Ishikawa (cell line): ENCODE results near the gene PTRH1.

Source experiments
- CEBPB ChIP-seq: IDR thresholded peaks from 2 replicates; pipeline ENCODE4 v1.6.1; 2012
- CREB1 ChIP-seq: IDR thresholded peaks from 2 replicates; pipeline ENCODE4 v1.6.1; 2012; ENCODE audit warnings: low read depth
- EP300 ChIP-seq: IDR thresholded peaks from 2 replicates; pipeline ENCODE4 v1.6.1; 2012; ENCODE audit warnings: borderline replicate concordance
- FOXM1 ChIP-seq: IDR thresholded peaks from 2 replicates; pipeline ENCODE4 v1.6.1; 2012; ENCODE audit warnings: low read depth, borderline replicate concordance
- RAD21 ChIP-seq: IDR thresholded peaks from 2 replicates; pipeline ENCODE4 v1.6.1; 2012; ENCODE audit warnings: low read depth
- TCF12 ChIP-seq: IDR thresholded peaks from 2 replicates; pipeline ENCODE4 v1.6.1; 2012; ENCODE audit warnings: low read depth
- TF ChIP-seq, protein P1 (sequence below): IDR thresholded peaks from 2 replicates; pipeline ENCODE4 v1.6.1; 2012
- TF ChIP-seq, protein P2 (sequence below): IDR thresholded peaks from 2 replicates; pipeline ENCODE4 v1.6.1; 2012; ENCODE audit warnings: low read depth, mild to moderate bottlenecking

DNA sequence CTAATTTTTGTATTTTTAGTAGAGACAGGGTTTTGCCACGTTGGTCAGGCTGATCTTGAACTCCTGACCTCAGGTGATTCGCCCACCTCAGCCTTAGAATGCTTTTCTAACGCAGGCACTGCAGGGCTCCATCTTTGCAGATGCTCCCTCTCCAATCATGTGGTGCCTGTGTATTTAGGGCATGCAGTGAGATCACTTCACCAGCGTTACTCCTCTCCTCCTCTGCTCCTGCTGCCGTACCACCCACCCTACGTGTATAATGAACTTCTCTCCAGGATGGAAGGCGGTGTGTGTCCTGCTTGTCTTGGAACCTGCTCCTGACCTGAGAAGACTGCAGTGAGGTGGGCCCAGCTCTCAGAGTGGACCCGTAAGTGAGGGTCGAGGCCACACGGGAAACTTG is 22.3 kb downstream of the PTRH1 start:
- TF ChIP-seq RAD21 (no peak), CREB1 (no peak), EP300 (no peak), TCF12 (no peak), CEBPB (no peak), FOXM1 (no peak)
- TF ChIP-seq, protein P1, sequence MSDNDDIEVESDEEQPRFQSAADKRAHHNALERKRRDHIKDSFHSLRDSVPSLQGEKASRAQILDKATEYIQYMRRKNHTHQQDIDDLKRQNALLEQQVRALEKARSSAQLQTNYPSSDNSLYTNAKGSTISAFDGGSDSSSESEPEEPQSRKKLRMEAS, result no peak
- TF ChIP-seq, protein P2, sequence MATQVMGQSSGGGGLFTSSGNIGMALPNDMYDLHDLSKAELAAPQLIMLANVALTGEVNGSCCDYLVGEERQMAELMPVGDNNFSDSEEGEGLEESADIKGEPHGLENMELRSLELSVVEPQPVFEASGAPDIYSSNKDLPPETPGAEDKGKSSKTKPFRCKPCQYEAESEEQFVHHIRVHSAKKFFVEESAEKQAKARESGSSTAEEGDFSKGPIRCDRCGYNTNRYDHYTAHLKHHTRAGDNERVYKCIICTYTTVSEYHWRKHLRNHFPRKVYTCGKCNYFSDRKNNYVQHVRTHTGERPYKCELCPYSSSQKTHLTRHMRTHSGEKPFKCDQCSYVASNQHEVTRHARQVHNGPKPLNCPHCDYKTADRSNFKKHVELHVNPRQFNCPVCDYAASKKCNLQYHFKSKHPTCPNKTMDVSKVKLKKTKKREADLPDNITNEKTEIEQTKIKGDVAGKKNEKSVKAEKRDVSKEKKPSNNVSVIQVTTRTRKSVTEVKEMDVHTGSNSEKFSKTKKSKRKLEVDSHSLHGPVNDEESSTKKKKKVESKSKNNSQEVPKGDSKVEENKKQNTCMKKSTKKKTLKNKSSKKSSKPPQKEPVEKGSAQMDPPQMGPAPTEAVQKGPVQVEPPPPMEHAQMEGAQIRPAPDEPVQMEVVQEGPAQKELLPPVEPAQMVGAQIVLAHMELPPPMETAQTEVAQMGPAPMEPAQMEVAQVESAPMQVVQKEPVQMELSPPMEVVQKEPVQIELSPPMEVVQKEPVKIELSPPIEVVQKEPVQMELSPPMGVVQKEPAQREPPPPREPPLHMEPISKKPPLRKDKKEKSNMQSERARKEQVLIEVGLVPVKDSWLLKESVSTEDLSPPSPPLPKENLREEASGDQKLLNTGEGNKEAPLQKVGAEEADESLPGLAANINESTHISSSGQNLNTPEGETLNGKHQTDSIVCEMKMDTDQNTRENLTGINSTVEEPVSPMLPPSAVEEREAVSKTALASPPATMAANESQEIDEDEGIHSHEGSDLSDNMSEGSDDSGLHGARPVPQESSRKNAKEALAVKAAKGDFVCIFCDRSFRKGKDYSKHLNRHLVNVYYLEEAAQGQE, result no peak
